ENCODE measurements around the gene PCAT6. TPM values are rescaled to one million over a fixed set of nuclear protein-coding genes. Genes with fewer than 3 reads are reported as not detected.

The PCAT6 gene
- total RNA-seq, 2 experiments from 2014 or later: 0.37 to 0.43 TPM

DNA sequence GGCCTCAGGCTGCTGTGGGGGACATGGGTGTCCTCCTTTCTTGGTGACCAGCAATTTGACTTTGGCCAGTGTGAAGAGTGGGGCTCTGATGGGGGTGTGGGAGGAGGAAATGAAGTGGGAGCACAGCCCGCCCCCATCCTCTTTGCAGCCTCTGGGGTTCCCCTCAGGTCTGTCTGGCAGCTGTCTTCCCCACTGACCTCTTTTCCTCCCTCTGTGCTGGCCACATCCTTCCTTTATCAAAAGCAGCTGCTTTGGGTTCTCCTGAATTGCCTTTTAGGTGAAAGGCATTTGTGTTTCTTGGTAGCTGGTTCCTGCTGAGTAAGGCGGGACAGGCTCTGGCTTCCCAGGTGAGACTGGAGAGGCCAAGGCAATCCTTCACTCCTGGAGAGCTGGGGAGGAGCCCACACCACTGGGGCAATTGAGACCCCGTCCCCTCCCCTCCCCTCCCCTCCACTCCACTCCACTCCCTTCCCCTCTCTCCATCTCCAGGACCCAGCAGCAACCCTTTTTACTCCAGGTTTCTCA lies 24.9 kb downstream of the PCAT6 start:
- H3K27ac Mint-ChIP-seq: no peak overlapping the region
- peak; percentile 44 for DNase-seq

DNA sequence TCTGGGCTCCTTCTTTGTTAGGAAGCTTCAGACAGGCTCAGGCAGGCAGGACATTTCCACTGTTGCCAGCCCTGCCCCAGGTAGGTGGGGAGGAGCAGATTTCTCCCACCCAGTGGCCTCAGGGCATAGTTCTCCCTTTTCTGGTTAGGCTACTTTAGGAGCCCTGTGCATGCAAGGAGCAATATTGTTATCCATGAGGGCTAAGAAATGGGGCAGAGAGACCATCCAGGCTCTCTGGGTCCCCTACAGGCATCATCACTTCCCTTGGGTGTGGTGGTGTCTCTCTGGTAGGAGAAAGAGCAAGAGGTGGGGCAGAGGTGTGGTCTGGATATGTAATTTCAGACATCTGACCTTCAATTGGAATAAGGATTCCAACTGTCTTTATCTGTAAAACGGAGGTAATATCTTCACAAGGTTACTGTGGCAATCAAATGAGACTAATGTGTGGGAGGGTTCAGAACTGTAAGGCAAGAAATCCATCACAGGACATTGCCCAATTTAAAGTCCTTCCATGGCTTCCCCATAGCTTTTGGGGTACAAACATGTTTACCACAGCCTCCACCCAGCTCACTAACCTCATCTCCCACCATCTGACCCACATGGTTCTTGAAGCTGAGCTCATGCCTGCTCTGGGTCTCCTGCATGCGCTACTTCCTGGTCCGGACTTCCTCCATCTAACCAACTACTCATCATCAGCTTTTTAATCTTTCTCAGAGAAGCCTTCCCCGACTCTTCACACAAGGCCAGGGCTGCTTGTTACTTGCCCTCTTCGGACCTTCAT lies 26.1 kb downstream of the PCAT6 start:
- Mint-ChIP-seq H3K36me3 (ENCODE audit: low read depth) (no peaks in the 10 kb centered on the region), H3K4me3 (no peak overlapping the region), H3K27me3 (ENCODE audit: low read depth) (peaks cover 4% of the 10 kb centered on the region), H3K4me1 (ENCODE audit: low read depth) (peaks cover 23% of the 10 kb centered on the region), H3K27ac (no peak overlapping the region), H3K9me3 (no peaks in the 10 kb centered on the region)
- CTCF ChIA-PET: no interaction called here
- no peak for DNase-seq
- intact Hi-C loops (cut with micrococcal nuclease): no loop called here

More for the DNA sequence above, 24.9 kb downstream of the PCAT6 start:
- H3K9me3 Mint-ChIP-seq: no peaks in the 10 kb centered on the region
- peaks cover 23% of the 10 kb centered on the region for H3K4me1 Mint-ChIP-seq (ENCODE audit: low read depth)
- H3K27me3 Mint-ChIP-seq (ENCODE audit: low read depth): peaks cover 4% of the 10 kb centered on the region
- no peaks in the 10 kb centered on the region for H3K36me3 Mint-ChIP-seq (ENCODE audit: low read depth)
- H3K4me3 Mint-ChIP-seq: no peak overlapping the region
- CTCF ChIA-PET: no interaction called here
- intact Hi-C loops (cut with micrococcal nuclease): no loop called here

DNA sequence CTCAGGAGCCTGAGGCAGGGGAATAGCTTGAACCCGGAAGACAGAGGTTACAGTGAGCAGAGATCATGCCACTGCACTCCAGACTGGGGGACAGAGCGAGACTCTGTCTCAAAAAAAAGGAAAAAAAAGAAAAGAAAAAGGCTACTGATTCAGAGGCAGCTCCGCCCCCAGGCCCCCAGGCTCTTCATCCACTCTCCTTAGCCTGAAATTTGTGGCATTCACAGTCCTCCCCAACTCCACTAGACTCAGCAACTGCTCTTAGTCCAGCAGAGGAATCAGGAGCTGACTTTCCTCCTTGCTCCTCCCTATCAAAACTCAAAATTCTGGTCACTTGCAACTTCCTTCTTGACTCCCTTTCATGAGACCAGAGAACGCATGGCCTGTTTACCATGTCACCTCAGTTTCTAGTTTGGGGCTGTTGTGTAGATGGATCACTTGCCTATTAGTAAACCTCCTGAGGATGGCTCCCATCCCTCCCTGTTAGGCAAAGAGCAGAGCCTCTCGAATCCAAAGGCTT lies 27.1 kb downstream of the PCAT6 start:
- Mint-ChIP-seq H3K9me3 (no peaks in the 10 kb centered on the region), H3K36me3 (ENCODE audit: low read depth) (no peaks in the 10 kb centered on the region), H3K27ac (no peak overlapping the region), H3K4me3 (no peak overlapping the region), H3K27me3 (ENCODE audit: low read depth) (peaks cover 4% of the 10 kb centered on the region), H3K4me1 (ENCODE audit: low read depth) (peaks cover 23% of the 10 kb centered on the region)
- intact Hi-C loops (cut with micrococcal nuclease): no loop called here
- CTCF ChIA-PET: no interaction called here
- DNase-seq: no peak

DNA sequence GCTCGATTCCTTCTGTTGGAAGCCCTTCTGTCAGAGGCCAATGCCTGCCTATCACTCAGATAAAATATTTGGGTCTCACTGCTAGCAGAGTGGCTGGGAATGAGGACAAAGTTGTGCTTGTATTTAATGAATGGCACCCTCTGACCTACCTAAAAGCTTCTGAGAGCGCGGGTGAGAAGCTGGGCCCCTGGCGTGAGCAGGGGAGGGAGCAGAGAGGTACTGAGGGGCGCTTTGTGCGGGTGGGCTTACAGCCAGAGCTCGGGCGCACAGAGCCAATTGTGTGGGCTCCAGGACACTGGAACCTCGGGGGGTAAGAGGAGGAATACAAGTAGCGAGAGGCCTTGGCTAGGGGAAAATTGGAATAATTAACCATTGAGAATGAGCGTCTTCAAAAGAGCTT lies 32.3 kb downstream of the PCAT6 start:
- intact Hi-C loops (cut with micrococcal nuclease): no loop called here
- Mint-ChIP-seq H3K4me3 (no peak overlapping the region), H3K27ac (no peak overlapping the region), H3K27me3 (ENCODE audit: low read depth) (peaks cover 3% of the 10 kb centered on the region), H3K9me3 (no peaks in the 10 kb centered on the region), H3K36me3 (ENCODE audit: low read depth) (no peaks in the 10 kb centered on the region), H3K4me1 (ENCODE audit: low read depth) (peaks cover under 1% of the 10 kb centered on the region)
- CTCF ChIA-PET: interaction anchor here (0.6 kb wide), 1 partner anchor 59 kb away, joined by 4 read pairs; no protein-coding TSS in a partner anchor
- DNase-seq: no peak

DNA sequence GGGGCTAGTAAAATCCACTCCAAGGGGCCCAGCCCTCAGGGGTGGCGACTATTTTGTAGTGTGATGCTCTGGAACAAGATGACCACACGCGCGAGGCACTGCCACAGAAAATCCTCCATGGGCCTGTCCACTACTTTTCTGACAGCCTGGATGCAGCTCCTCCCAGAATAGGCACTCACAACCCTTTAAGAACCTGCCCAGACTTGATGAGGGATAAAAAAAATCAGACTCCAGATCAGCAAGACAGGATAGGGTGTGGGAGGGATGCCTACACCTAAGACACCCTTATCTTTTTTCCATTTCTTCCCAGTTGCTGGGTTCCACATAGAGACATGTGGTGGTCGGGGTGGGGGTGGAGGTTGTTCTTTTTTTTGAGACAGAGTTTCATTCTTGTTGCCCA lies 33.5 kb downstream of the PCAT6 start:
- DNase-seq: no peak
- Mint-ChIP-seq H3K36me3 (ENCODE audit: low read depth) (no peaks in the 10 kb centered on the region), H3K27ac (no peak overlapping the region), H3K9me3 (no peaks in the 10 kb centered on the region), H3K4me3 (no peak overlapping the region), H3K4me1 (ENCODE audit: low read depth) (no peaks in the 10 kb centered on the region), H3K27me3 (ENCODE audit: low read depth) (peaks cover 2% of the 10 kb centered on the region)
- CTCF ChIA-PET: no interaction called here
- intact Hi-C loops (cut with micrococcal nuclease): no loop called here

DNA sequence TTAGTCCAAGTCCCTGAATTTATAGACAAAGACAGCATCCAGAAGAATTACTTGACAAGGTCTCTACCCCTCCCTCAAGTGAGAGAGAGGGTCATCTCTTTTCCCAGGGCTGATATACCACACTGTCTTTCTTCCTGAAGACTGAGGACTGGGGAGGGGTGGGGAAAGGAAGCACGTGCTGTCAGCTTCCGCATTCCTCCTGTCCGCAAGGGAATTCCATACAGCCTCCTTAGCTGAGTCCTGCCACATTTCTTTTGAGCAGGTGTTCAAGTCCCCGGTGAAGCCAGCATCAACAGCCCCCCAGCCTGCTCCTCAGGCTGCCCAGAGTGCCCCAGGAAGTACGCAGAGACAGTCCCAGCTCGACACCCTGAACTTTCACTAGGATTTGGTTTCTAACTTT lies 34.2 kb downstream of the PCAT6 start:
- peaks cover 2% of the 10 kb centered on the region for H3K27me3 Mint-ChIP-seq (ENCODE audit: low read depth)
- no peaks in the 10 kb centered on the region for H3K4me1 Mint-ChIP-seq (ENCODE audit: low read depth)
- no peaks in the 10 kb centered on the region for H3K9me3 Mint-ChIP-seq
- no peak overlapping the region for H3K4me3 Mint-ChIP-seq
- H3K27ac Mint-ChIP-seq: no peak overlapping the region
- no peaks in the 10 kb centered on the region for H3K36me3 Mint-ChIP-seq (ENCODE audit: low read depth)
- no peak for DNase-seq
- intact Hi-C loops (cut with micrococcal nuclease): no loop called here
- CTCF ChIA-PET: no interaction called here

DNA sequence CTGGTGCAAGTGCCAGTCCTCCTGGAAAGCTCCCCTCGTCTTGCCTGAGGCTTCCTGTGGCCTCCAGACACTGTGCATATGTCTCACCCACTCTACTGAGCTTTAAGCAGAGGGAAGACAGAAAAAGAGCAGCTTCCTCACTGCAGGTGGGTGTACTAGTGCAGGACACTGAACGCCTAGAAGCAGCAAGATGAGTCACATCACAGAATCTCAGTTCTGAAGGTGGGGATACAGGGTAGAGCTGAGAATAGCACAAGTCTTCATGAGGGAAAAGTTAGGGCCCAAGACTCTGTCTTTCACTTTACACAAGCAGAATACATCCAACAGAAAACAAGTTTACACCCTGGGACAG lies 37.4 kb downstream of the PCAT6 start:
- no peak for DNase-seq
- peaks cover 2% of the 10 kb centered on the region for H3K27me3 Mint-ChIP-seq (ENCODE audit: low read depth)
- no peaks in the 10 kb centered on the region for H3K4me1 Mint-ChIP-seq (ENCODE audit: low read depth)
- H3K36me3 Mint-ChIP-seq (ENCODE audit: low read depth): no peaks in the 10 kb centered on the region
- intact Hi-C loops (cut with micrococcal nuclease): no loop called here
- CTCF ChIA-PET: interaction anchor here (1.5 kb wide), 1 partner anchor 128 kb away, joined by 4 read pairs; no protein-coding TSS in a partner anchor
- no peak overlapping the region for H3K27ac Mint-ChIP-seq
- H3K4me3 Mint-ChIP-seq: no peak overlapping the region
- no peaks in the 10 kb centered on the region for H3K9me3 Mint-ChIP-seq

DNA sequence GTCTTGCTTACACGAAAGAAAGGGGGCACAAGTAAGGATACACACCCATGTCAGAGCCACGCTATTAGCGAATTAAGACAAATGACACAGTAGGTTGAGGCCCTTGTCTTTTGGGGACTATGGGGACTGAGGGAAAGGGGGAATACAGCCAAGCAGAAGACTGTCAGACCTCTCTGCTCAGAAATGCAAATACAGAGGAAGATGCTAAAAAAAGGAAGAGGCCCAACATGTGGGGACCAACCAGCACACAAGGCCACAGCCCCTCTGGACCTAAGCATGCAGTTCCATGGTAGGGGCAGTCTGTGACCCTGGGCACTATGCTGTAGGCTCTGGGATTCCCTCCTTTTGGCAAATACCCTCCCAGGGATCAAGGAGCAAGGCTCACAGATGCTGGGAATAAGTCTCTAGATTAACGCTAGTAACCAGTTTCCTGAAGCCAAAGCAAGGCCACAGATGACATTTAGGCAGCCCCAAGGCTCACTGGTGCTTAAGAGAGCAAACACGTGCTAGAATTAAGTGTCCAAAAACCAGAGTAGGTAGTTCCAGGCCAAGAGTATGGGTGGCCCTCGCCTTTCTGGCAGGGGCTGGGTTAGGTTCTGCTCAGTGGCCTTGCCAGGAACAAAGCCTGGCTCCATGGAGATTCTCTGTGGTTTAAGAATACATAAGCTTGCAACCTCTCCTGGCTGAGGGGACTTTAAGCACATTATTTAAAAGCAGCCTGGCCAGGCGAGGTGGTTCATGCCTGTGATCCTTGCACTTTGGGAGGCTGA lies 40.0 kb downstream of the PCAT6 start:
- intact Hi-C loops (cut with micrococcal nuclease): no loop called here
- Mint-ChIP-seq H3K4me1 (ENCODE audit: low read depth) (no peaks in the 10 kb centered on the region), H3K27ac (no peak overlapping the region), H3K9me3 (no peaks in the 10 kb centered on the region), H3K27me3 (ENCODE audit: low read depth) (peaks cover 2% of the 10 kb centered on the region), H3K4me3 (no peak overlapping the region), H3K36me3 (ENCODE audit: low read depth) (no peaks in the 10 kb centered on the region)
- DNase-seq: no peak
- CTCF ChIA-PET: interaction anchor here (0.9 to 3.5 kb wide), 4 partner anchors 20 to 104 kb away, joined by 3 to 23 read pairs (median 3); no protein-coding TSS in a partner anchor

DNA sequence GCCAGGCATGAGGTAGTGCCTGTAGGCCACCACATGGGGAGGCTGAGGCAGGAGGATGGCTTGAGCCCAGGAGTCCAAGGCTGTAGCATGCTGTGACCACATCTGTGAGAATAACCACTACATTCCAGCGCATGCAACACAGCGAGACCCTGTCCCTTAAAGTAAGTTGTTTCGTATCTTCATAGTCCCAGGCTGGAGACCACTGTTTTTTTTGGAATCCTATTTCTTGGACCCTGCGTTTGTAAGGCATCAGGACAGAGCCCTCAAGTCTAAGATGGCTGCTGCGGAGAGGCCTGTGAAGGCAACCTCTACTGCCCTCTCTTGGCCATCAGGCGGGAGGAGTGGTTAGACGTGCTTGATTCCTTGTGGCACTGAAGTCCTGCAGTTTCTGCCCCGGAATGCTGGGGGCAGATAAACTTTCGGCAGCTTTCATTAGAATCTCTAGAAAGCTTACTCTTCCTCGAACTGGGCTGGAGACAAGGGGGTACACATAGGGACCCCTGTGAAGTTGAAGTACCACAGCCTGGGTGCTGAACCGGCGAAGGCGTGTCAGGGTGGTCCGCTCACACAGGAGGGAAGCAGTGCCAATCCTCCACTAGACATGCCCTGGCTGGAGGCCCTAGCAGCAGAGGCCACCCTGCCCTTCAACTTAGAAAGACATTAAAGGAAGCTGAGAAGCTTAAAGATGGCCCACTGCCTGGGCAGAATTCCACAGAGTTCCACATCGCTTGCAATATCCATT lies 41.6 kb downstream of the PCAT6 start:
- intact Hi-C loops (cut with micrococcal nuclease): loop anchor here (1.0 to 2.0 kb wide), 2 partner anchors 46 to 102 kb away; no protein-coding TSS in a partner anchor
- no peak overlapping the region for H3K4me3 Mint-ChIP-seq
- H3K36me3 Mint-ChIP-seq (ENCODE audit: low read depth): no peaks in the 10 kb centered on the region
- H3K27ac Mint-ChIP-seq: no peak overlapping the region
- H3K27me3 Mint-ChIP-seq (ENCODE audit: low read depth): no peaks in the 10 kb centered on the region
- H3K4me1 Mint-ChIP-seq (ENCODE audit: low read depth): no peaks in the 10 kb centered on the region
- H3K9me3 Mint-ChIP-seq: no peaks in the 10 kb centered on the region
- DNase-seq: peak; percentile 69
- CTCF ChIA-PET: interaction anchor here (0.5 to 3.5 kb wide), 9 partner anchors 20 to 170 kb away, joined by 3 to 23 read pairs (median 3); no protein-coding TSS in a partner anchor

DNA sequence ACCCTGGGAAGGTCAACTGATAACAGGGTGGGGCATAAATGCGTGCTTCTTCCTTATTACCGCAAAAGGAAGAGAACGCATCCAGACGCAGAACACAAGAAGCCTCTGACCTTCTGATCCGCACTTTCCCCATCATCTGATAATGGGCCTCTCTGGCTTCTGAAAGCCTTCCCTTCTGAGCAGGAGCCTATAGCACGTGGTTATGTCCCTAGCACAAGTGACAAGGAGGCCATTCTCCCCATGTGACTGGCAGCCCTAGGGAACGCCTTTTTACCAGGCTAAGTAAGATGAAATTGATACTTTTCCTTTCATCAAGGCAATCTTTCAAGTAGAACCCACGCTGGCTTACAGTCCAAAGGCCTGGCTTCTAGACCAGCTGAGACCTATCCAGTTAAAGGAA lies 44.0 kb downstream of the PCAT6 start:
- no peaks in the 10 kb centered on the region for H3K36me3 Mint-ChIP-seq (ENCODE audit: low read depth)
- H3K27ac Mint-ChIP-seq: no peak overlapping the region
- H3K27me3 Mint-ChIP-seq (ENCODE audit: low read depth): peaks cover 4% of the 10 kb centered on the region
- no peak for DNase-seq
- CTCF ChIA-PET: interaction anchor here (1.1 to 3.5 kb wide), 4 partner anchors 104 to 130 kb away, joined by 3 to 23 read pairs (median 4); no protein-coding TSS in a partner anchor
- no peak overlapping the region for H3K4me3 Mint-ChIP-seq
- intact Hi-C loops (cut with micrococcal nuclease): no loop called here
- no peaks in the 10 kb centered on the region for H3K4me1 Mint-ChIP-seq (ENCODE audit: low read depth)
- H3K9me3 Mint-ChIP-seq: no peaks in the 10 kb centered on the region

DNA sequence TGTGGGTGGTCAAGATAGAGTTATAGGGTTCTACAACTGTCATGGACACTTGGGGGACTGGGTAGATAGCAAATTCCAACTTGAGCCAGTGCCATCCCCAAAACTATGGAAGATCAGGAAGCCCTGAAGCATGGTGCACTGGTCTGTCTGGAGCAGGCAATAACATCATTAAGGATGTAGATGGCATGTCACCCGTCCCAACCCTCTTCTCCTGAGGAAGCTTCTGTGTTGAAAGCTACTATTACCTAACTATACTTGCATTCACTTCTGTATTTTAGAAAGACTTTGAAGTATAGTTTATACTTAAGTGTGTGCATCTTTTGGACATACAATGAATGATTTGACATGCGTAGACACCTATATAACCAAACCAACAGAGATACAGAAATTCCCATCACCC lies 45.3 kb downstream of the PCAT6 start:
- no peak overlapping the region for H3K4me3 Mint-ChIP-seq
- no peak for DNase-seq
- CTCF ChIA-PET: interaction anchor here (0.7 kb wide), 2 partner anchors 94 to 218 kb away, joined by 4 read pairs; no protein-coding TSS in a partner anchor
- no peaks in the 10 kb centered on the region for H3K4me1 Mint-ChIP-seq (ENCODE audit: low read depth)
- H3K27ac Mint-ChIP-seq: no peak overlapping the region
- peaks cover 9% of the 10 kb centered on the region for H3K27me3 Mint-ChIP-seq (ENCODE audit: low read depth)
- H3K36me3 Mint-ChIP-seq (ENCODE audit: low read depth): no peaks in the 10 kb centered on the region
- H3K9me3 Mint-ChIP-seq: no peaks in the 10 kb centered on the region
- intact Hi-C loops (cut with micrococcal nuclease): no loop called here

DNA sequence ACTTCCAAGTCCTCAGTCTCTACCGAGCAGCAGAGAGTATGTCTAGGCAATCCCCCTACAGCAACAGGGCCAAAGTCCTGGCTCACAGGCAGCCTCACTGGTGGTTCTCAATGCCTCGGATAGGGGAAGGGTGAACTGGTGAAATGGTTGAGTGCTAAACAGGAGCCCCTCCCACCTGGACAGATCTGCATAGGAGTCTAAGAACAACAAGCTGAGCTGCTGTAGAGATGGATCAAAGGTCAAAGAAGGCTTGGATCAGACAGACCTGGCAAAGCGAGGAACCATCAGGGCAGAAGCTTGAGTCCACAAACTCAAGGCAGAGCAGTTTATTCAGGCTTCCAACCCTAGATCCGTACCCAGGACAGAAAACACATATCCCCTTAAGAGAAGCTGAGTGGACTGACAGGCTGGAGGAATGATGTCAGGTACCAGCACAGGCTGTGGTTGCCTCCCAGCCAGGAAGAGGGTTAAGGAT lies 46.4 kb downstream of the PCAT6 start:
- Mint-ChIP-seq H3K9me3 (no peaks in the 10 kb centered on the region), H3K4me1 (ENCODE audit: low read depth) (peaks cover 8% of the 10 kb centered on the region), H3K27me3 (ENCODE audit: low read depth) (peaks cover 21% of the 10 kb centered on the region), H3K27ac (no peak overlapping the region), H3K4me3 (no peak overlapping the region), H3K36me3 (ENCODE audit: low read depth) (no peaks in the 10 kb centered on the region)
- intact Hi-C loops (cut with micrococcal nuclease): no loop called here
- no peak for DNase-seq
- CTCF ChIA-PET: interaction anchor here (0.7 kb wide), 1 partner anchor 190 kb away, joined by 3 read pairs; no protein-coding TSS in a partner anchor
